Mononuclear cell (primary cell): ENCODE data around the gene SLC4A3. TPM values are rescaled to one million over a fixed set of nuclear protein-coding genes. Genes with fewer than 3 reads are reported as not detected.

ENCODE experiments used
- H3K27me3 ChIP-seq: 2 replicates; pipeline ENCODE4 v1.6.0; 2011; ENCODE audit warnings: low read length, control low read depth; ENCODE audit not compliant: insufficient read depth
- H3K4me1 ChIP-seq: 2 replicates; pipeline ENCODE4 v1.5.1; 2011; ENCODE audit warnings: mild to moderate bottlenecking, low read length, control low read depth; ENCODE audit not compliant: insufficient read depth
- H3K4me3 ChIP-seq: 2 replicates; pipeline ENCODE4 v1.5.1; 2011; ENCODE audit warnings: mild to moderate bottlenecking, low read length, moderate library complexity
- H3K9me3 ChIP-seq: 2 replicates; pipeline ENCODE4 v1.5.1; 2011; ENCODE audit warnings: low read depth, mild to moderate bottlenecking, control low read depth, low read length
- total RNA-seq: library from RNA; depleted of rRNA; stranded (reverse); fragments of >200 nt; gene quantifications from one replicate; pipeline ENCODE4 v1.2.3, GENCODE V29; 2012

The SLC4A3 gene
- total RNA-seq, 1 donor: 0.10 TPM

DNA sequence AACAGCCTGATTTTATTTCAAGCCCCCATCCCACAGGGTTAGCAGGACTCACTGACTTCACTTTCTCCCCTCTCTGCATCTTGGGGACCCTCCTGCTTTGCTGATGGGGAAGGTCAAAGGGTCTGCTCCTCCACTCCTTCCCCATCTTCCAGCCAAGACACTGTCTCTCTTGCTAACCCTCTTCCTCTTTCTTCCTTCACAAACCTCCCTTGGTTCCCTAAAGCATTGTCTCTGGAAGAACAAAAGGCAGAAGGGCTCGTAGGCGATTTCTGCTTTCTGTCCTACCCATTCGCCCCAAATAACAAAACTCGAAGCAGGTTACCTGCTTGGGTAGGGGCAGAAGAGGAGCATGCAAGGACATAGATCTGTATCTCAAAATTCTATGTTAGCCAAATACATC, 5.5 kb upstream of the SLC4A3 start:
- Histone ChIP-seq H3K4me1 (no peaks in the 10 kb centered on the region), H3K27me3 (peaks cover 13% of the 10 kb centered on the region), H3K9me3 (no peaks in the 10 kb centered on the region), H3K4me3 (no peak overlapping the region)

DNA sequence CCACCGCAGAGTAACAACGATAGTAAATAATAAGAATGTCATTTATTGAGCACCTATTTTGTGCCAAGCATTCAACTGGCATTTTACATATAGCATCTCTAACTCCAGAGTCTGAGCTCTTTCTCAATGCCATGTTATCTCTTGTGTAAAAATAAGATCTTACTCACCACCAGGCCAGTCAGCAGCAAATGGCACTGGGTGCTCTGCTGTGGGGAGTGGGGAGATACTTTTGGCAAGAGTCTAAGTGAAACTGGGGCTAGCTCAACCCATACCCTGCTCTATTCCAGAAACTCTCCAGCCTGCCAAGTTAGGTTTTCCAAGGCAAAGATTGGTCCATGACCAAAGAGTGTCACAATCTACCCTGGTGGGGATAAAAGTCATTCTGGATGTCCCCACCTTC, 5.0 kb upstream of the SLC4A3 start:
- Histone ChIP-seq H3K4me3 (no peak overlapping the region), H3K9me3 (no peaks in the 10 kb centered on the region), H3K27me3 (peaks cover 15% of the 10 kb centered on the region), H3K4me1 (no peaks in the 10 kb centered on the region)

DNA sequence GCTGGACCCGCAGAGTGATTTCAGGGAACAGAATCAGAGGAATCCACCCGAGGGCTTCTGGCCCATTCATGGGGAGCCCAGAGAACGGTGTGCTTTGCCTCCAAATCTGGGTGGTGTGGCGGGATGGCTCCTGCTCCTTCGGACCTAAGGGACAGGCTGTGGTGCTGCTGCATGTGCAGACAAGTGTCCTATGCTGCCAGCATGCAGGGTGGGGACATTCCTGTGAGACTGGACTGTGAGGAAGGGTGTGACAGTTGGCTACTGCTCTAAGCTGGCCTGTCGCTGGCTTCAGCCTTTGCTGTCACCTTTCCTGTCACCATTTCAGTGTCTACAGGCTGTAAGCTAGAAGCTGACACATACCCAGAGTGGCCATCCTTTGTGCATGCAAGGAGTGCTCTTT, 2.9 kb upstream of the SLC4A3 start:
- H3K9me3 ChIP-seq: no peaks in the 10 kb centered on the region

DNA sequence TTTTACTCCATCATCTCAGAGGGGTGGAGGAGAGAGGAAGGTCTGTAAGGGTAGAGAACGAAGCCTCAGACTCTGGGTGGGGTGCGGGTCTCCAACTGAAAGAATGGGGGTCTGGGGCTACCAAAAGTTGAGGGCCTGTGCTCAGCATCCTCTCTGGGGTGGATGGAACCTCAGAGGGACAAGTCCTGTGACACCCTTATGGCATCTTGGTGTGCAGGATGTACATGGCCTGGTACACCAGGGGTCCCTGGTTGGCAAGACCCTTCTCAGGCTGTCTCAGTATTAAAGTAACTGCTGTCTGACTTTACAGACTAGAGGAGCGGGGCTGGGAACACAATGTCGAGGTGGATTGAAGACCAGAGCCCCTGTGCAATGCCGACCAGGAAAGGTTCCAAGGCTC, 2.3 kb upstream of the SLC4A3 start:
- Histone ChIP-seq H3K4me3 (no peak overlapping the region), H3K9me3 (no peaks in the 10 kb centered on the region), H3K4me1 (peaks cover 5% of the 10 kb centered on the region), H3K27me3 (peaks cover 23% of the 10 kb centered on the region)

More for the DNA sequence above, 2.9 kb upstream of the SLC4A3 start:
- H3K27me3 ChIP-seq: peaks cover 23% of the 10 kb centered on the region
- H3K4me3 ChIP-seq: no peak overlapping the region
- peaks cover 5% of the 10 kb centered on the region for H3K4me1 ChIP-seq

DNA sequence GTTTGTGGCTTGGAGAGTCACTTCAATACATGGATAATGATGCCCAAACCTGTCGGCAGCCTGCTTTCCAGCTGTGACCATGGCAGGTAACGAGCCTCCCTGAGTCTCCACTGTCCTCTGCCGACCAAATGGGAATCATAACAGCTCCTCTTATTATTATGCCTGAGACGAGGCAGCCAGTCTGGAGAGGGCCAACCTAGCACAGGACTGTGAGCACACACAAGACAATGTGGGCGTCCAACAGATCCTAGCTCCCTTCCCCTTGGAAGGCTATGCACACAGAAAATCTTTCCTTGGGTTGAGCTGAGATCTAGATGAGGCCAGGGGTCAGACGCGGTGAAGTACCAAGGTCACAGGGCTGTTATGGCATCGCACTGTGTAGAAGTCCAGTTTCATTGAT, 890 bp upstream of the SLC4A3 start:
- Histone ChIP-seq H3K27me3 (peaks cover 23% of the 10 kb centered on the region), H3K4me3 (no peak overlapping the region)

DNA sequence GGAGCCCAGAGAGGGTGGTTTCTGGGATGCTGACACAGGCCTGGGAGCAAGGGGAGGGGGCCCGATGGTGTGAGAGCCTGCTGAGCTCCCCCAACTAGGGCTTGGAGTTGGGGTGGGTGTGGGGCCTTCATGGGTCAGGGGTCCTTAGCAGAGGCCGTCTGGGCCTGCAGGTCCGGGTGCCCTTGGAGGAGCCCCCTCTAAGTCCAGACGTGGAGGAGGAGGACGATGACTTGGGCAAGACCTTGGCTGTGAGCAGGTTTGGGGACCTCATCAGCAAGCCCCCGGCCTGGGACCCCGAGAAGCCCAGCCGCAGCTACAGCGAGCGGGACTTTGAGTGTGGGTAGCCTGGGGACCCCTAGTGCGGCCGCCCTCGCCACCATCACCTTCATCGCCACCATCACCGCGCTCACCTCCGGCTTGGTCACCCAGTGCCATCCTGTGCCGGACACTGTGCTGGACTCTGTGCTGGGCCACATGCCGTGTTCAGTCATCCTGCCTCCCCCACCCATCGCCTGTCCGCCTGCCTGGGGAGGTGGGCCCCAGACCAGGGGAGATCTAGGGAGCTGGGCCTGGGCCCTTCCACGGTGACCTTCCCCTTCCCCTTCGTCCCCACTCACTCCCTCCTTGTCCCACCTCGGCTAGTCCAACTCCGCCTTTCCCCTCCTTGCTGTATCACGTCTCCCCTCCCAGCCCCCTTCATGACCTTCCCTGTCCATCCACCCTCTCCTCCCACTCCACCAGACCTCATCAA, 980 bp downstream of the SLC4A3 start:
- H3K27me3 ChIP-seq: peaks cover 23% of the 10 kb centered on the region
- H3K4me3 ChIP-seq: no peak overlapping the region

More for the DNA sequence above, 890 bp upstream of the SLC4A3 start:
- peaks cover 5% of the 10 kb centered on the region for H3K4me1 ChIP-seq
- H3K9me3 ChIP-seq: no peaks in the 10 kb centered on the region

DNA sequence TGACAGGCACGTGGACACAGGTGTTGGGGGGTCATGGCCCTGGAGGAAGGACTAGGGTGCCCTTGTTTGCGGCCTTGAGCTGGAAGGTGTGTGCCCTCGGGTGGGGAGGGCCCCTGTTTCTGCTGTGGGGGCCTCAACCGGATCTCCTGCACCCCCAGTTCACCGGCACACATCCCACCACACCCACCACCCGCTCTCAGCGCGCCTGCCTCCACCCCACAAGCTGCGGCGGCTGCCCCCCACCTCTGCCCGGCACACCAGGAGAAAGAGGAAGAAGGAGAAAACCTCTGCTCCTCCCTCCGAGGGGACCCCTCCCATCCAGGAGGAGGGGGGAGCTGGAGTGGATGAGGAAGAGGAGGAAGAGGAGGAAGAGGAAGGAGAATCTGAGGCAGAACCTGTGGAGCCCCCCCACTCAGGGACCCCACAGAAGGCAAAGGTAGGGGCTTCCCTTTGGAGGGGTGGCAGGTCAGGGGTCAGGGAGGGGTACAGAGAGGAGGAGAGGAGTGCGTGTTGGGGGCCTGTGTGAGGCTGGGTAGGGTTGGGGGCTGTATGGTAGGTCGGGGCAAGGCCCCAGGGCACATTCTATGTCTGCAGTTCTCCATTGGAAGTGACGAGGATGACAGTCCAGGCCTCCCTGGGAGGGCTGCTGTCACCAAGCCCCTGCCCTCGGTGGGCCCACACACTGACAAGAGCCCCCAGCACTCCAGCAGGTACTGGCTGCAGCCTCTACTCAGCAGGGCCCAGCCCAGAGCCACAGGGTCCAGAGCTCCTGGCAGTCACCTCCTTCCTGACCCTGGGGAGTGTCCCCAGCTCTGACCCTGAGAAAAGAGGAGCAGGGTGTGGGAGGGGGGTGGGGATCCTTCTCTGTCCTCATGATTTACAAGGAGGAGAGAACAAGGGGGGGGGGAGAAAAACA, 1.8 kb downstream of the SLC4A3 start:
- Histone ChIP-seq H3K27me3 (peaks cover 23% of the 10 kb centered on the region), H3K4me1 (peaks cover 5% of the 10 kb centered on the region), H3K9me3 (no peaks in the 10 kb centered on the region), H3K4me3 (no peak overlapping the region)

More for the DNA sequence above, 980 bp downstream of the SLC4A3 start:
- H3K4me1 ChIP-seq: peaks cover 5% of the 10 kb centered on the region
- no peaks in the 10 kb centered on the region for H3K9me3 ChIP-seq

DNA sequence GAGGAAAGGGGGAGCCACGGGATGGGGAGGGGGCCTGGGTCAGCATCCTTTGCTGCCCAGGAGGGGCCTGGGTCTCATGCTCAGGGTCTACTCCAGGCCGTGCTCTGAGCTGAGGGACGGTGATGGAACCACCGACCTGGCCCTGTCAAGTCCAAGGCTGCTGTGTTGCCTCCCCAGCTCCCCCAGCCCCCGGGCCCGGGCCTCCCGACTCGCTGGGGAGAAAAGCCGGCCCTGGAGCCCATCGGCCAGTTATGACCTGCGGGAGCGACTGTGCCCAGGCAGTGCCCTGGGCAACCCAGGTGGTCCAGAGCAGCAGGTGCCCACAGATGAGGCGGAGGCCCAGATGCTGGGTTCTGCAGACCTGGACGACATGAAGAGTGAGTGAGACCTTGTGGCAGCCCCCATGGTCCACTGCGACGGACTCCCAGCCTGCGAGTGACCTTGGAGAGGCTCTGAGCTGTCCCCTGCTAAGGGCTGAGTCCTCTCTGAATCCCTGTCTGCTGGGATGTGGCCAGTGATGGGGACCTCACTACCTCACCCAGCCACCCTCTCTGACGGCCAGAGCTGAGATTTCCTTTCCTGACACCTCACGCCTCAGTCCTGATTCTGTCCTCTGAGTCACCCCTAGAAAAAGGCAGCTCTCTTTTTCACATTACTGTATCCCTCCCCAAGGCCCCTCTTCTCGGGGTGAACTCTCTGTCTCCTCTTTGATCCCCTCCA, 2.7 kb downstream of the SLC4A3 start:
- Histone ChIP-seq H3K4me3 (no peak overlapping the region), H3K9me3 (no peaks in the 10 kb centered on the region), H3K27me3 (peaks cover 23% of the 10 kb centered on the region), H3K4me1 (peaks cover 5% of the 10 kb centered on the region)

DNA sequence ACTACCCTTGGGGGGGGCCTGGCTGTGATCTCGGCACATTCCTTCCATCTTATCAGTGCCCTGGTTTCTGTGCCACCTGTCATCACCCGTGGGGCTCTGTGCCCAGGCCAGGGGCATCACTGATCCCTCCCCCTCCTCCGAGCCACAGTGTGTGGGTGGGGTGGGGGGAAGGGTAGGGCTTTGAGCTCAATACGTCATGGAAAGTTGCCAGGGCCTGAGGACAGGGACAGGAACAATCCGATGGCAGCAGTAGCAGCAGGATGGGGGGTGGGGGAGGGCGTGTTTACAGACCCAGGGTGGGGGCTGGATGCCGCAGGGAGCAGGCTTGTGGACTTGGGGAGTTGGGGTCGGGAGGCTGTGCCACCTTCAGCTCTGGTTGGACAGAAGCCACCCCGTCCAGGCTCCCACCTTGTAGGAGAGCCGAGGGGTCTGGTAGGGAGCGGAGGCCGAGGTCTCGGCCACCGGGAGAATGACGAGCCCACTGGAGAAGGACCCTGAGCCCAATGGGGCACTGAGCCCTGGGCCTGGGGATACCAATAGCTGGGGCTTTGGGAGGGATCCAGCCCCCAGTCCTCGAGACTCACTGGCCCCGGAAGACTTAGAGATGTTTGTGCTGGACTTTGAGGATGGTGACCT, 3.5 kb downstream of the SLC4A3 start:
- no peaks in the 10 kb centered on the region for H3K9me3 ChIP-seq
- H3K27me3 ChIP-seq: peaks cover 19% of the 10 kb centered on the region
- H3K4me3 ChIP-seq: no peak overlapping the region
- H3K4me1 ChIP-seq: peaks cover 5% of the 10 kb centered on the region

DNA sequence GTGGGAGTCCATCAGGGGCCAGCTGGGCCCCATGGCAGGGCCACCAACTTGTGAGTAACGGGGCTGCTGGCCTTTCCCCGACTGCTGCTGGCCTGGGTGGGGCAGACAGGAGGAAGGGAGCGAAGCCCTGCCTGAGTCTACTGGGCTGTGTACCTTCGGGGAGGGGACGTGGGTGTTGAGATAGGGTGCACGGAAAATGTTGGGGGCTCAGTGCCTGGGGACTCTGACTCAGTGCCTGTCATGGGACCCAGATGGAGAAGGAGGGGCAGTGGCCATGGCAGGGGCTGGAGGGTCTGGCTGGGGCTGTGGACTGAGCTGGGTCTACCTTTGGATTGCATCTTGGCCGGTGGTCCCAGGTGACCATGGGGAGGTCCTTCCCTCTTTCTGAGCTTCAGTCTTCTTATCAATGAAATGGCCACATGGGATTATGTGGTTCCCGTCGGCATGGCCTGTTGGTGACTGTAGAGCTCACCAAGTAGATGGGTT, 4.0 kb downstream of the SLC4A3 start:
- peaks cover 5% of the 10 kb centered on the region for H3K4me1 ChIP-seq
- H3K27me3 ChIP-seq: peaks cover 14% of the 10 kb centered on the region
- H3K4me3 ChIP-seq: no peak overlapping the region
- no peaks in the 10 kb centered on the region for H3K9me3 ChIP-seq

DNA sequence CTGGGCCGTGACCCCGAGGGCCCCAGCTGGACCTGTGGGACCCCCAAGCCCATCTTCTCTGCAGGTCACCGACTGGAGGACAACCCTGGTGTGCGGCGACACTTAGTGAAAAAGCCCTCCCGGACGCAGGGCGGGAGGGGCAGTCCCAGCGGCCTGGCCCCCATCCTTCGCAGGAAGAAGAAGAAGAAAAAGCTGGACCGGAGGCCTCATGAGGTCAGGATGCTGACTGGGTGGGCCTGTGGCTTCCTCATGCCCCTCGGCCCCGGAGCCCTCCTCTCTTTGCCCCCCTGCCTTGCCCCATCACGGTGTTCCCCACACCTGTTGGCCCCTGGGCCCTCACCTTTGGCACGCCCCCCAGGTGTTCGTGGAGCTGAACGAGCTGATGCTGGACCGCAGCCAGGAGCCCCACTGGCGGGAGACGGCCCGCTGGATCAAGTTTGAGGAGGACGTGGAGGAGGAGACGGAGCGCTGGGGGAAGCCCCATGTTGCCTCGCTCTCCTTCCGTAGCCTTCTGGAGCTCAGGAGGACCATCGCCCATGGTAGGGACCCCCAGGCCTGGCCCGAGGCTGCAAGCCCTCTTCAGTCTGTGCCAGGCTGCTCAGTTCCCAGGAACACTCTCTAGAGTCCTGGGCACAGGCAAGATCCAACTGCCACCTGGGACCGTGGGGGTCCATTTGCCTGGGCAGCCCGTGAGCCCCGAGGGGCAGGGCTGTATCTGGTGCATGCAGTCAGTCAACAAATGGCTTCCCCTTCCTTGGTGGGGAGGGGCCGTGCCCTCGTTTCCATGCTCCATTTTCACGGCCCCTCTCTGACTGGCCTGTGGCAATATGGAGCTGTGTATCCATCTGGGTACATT, 4.7 kb downstream of the SLC4A3 start:
- H3K27me3 ChIP-seq: peaks cover 8% of the 10 kb centered on the region
- H3K9me3 ChIP-seq: no peaks in the 10 kb centered on the region
- H3K4me1 ChIP-seq: peaks cover 5% of the 10 kb centered on the region
- H3K4me3 ChIP-seq: no peak overlapping the region

DNA sequence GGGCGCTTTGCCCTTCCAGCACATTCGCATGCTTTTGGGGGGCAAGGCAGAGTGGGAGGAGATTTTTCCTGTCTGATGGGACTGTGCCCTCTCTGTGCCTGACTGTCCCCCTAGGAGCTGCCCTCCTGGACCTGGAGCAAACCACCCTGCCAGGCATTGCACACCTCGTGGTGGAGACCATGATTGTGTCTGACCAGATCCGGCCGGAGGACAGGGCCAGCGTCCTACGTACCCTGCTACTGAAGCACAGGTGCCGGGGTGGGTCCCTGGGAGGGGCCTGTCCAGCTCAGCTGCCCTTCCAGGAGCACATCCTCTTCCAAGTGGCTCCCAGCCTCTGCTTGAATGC, 5.3 kb downstream of the SLC4A3 start:
- Histone ChIP-seq H3K4me1 (peaks cover 5% of the 10 kb centered on the region), H3K27me3 (peaks cover 8% of the 10 kb centered on the region), H3K4me3 (no peak overlapping the region), H3K9me3 (no peaks in the 10 kb centered on the region)

DNA sequence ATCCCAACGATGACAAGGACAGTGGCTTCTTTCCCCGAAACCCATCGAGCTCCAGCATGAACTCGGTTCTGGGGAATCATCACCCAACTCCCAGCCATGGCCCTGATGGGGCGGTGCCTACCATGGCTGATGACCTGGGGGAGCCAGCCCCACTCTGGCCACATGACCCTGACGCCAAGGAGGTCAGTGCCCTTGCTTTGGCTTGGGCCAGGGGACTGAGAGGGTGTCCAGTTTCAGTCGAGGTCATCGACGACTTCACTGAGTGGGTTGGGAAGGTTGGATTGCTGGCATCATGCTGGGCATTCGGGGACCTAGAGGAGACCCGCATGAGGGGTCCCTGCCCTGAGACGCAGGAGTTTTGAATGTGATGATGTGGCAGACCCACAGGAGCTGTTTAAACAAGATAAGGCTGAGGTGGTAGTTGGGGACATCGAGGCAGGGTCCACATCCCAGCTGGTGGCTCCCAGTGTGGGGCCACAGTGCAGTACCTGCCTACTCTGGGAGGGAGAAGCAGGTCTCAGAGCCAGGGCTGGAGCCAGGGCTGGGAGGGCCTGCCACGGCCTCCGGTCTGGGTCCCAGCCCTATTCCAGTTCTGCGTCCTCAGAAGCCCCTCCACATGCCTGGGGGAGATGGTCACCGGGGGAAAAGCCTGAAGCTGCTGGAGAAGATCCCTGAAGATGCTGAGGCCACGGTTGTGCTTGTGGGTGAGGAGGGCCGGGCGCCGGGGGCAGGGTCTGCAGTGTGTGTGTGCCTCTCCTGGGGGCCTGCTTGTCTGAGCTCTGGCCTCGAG, 6.0 kb downstream of the SLC4A3 start:
- H3K9me3 ChIP-seq: no peaks in the 10 kb centered on the region
- H3K27me3 ChIP-seq: peaks cover 3% of the 10 kb centered on the region
- H3K4me3 ChIP-seq: no peak overlapping the region
- peaks cover 5% of the 10 kb centered on the region for H3K4me1 ChIP-seq
